Neural progenitor cell (in vitro differentiated cells): Measurements from ENCODE around the gene BTBD9. TPM values are rescaled to one million over a fixed set of nuclear protein-coding genes. Genes with fewer than 3 reads are reported as not detected.

Experiments used
- DNase-seq: peaks from one replicate; pipeline ENCODE4 v3.0.0-alpha.2; 2016; ENCODE audit warnings: low spot score
- H2AFZ ChIP-seq: fragments of 200-600 bp; sonication (generic); replicated peaks from 2 replicates; pipeline ENCODE4 v1.6.1; 2016; ENCODE audit warnings: antibody characterized with exemption
- H3F3A ChIP-seq: fragments of 200-600 bp; sonication (generic); 2 replicates; pipeline ENCODE4 v1.6.1; 2016; ENCODE audit warnings: antibody characterized with exemption, low read depth
- H3K27ac ChIP-seq: fragments of 200-600 bp; sonication (generic); 2 replicates; pipeline ENCODE4 v1.5.1; 2016; ENCODE audit warnings: mild to moderate bottlenecking
- H3K27me3 ChIP-seq: fragments of 200-600 bp; sonication (generic); 2 replicates; pipeline ENCODE4 v1.6.1; 2016; ENCODE audit warnings: mild to moderate bottlenecking, moderate library complexity
- H3K36me3 ChIP-seq: fragments of 200-600 bp; sonication (generic); 2 replicates; pipeline ENCODE4 v1.5.1; 2016
- H3K4me1 ChIP-seq: fragments of 200-600 bp; sonication (generic); 2 replicates; pipeline ENCODE4 v1.6.1; 2016; ENCODE audit warnings: mixed run types
- H3K4me2 ChIP-seq: fragments of 200-600 bp; sonication (generic); 2 replicates; pipeline ENCODE4 v1.6.1; 2016
- H3K4me3 ChIP-seq: fragments of 200-600 bp; sonication (generic); 2 replicates; pipeline ENCODE4 v1.5.1; 2016
- H3K79me2 ChIP-seq: fragments of 200-600 bp; sonication (generic); 2 replicates; pipeline ENCODE4 v1.6.1; 2016; ENCODE audit warnings: low read depth
- H3K9ac ChIP-seq: fragments of 200-600 bp; sonication (generic); 2 replicates; pipeline ENCODE4 v1.6.1; 2016
- H3K9me3 ChIP-seq: fragments of 200-600 bp; sonication (generic); 2 replicates; pipeline ENCODE4 v1.5.1; 2016; ENCODE audit warnings: low read depth
- H4K20me1 ChIP-seq: fragments of 200-600 bp; sonication (generic); 2 replicates; pipeline ENCODE4 v1.6.1; 2016; ENCODE audit warnings: low read depth
- H3K27ac Mint-ChIP-seq: 3 replicates; pipeline ENCODE4 v1.8.0; 2021; ENCODE audit warnings: mixed read lengths
- H3K27me3 Mint-ChIP-seq: 2 replicates; pipeline ENCODE4 v1.8.0; 2022; ENCODE audit warnings: low read depth, mild to moderate bottlenecking, inconsistent platforms, moderate library complexity, mixed read lengths; ENCODE audit not compliant: insufficient read depth
- H3K36me3 Mint-ChIP-seq: 3 replicates; pipeline ENCODE4 v1.8.0; 2021; ENCODE audit warnings: mixed read lengths
- H3K4me1 Mint-ChIP-seq: 3 replicates; pipeline ENCODE4 v1.8.0; 2021; ENCODE audit warnings: mixed read lengths
- H3K4me3 Mint-ChIP-seq: 3 replicates; pipeline ENCODE4 v1.8.0; 2021; ENCODE audit warnings: mild to moderate bottlenecking, moderate library complexity, mixed read lengths
- H3K9me3 Mint-ChIP-seq: 3 replicates; pipeline ENCODE4 v1.8.0; 2020; ENCODE audit warnings: mixed read lengths
- CTCF ChIP-seq: fragments of 200-600 bp; sonication (generic); IDR thresholded peaks from 2 replicates; pipeline ENCODE4 v1.5.1; 2017; ENCODE audit warnings: antibody characterized with exemption, mild to moderate bottlenecking
- EZH2 ChIP-seq: fragments of 200-600 bp; sonication (generic); IDR thresholded peaks from 2 replicates; pipeline ENCODE4 v1.6.1; 2017; ENCODE audit warnings: antibody characterized with exemption, mild to moderate bottlenecking, moderate library complexity
- EZH2phosphoT487 ChIP-seq: fragments of 200-600 bp; sonication (generic); IDR thresholded peaks from 2 replicates; pipeline ENCODE4 v1.6.1; 2017; ENCODE audit warnings: antibody characterized with exemption
- total RNA-seq: library from RNA; depleted of rRNA; stranded (reverse); fragments of >200 nt; gene quantifications from 2 replicates; pipeline ENCODE4 v1.2.3, GENCODE V29; 2015; ENCODE audit warnings: low replicate concordance

BTBD9 gene
- total RNA-seq, 1 donor from 2014 or later: 16.9 TPM

GRCh38 chr6:38150681-38151296, 488.9 kb downstream of the BTBD9 start:
- Mint-ChIP-seq H3K4me1 (peaks cover 56% of the 10 kb centered on the region), H3K27ac (no peak overlapping the region), H3K4me3 (no peak overlapping the region), H3K9me3 (no peaks in the 10 kb centered on the region), H3K27me3 (no peaks in the 10 kb centered on the region), H3K36me3 (peaks cover 14% of the 10 kb centered on the region)
- Histone ChIP-seq H3K4me1 (peaks cover 48% of the 10 kb centered on the region), H4K20me1 (peaks cover 76% of the 10 kb centered on the region), H3F3A (peaks cover 20% of the 10 kb centered on the region), H3K4me2 (peak overlapping the region; percentile 49), H2AFZ (no peak overlapping the region), H3K9ac (no peak overlapping the region), H3K27ac (no peak overlapping the region), H3K79me2 (peaks cover 33% of the 10 kb centered on the region), H3K27me3 (no peaks in the 10 kb centered on the region), H3K9me3 (no peaks in the 10 kb centered on the region), H3K36me3 (no peaks in the 10 kb centered on the region), H3K4me3 (no peak overlapping the region)
- no peak for DNase-seq
- TF ChIP-seq EZH2 (no peak), CTCF (no peak), EZH2phosphoT487 (no peak)

- H3K9me3 Mint-ChIP-seq: no peaks in the 10 kb centered on the region
- H4K20me1 ChIP-seq: peaks cover 82% of the 10 kb centered on the region
Observed at GRCh38 chr6:38150021-38150420, 489.7 kb downstream of the BTBD9 start.

DNA sequence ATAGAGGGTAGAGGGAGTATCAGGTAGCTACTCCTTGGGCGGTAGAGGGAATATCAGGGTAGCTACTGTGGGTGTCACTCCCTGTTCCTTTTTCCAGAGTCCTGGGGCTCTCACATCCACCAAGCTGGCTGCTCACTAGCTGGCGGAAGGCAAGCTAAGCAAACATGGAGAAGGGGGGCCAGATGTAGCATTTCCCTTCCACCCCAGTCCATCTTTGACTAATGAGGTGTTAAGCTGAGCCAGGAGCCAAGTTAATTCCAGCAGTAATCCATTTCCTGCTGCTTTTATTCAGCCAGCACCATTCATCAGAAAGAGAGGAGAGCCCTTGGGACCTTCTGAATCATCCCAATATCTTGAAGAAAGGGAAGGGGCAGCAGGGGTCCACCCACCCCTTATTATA, 490.2 kb downstream of the BTBD9 start:
- Histone ChIP-seq H3K4me3 (no peak overlapping the region), H4K20me1 (peaks cover 82% of the 10 kb centered on the region), H3K36me3 (no peaks in the 10 kb centered on the region), H3K9ac (no peak overlapping the region), H3K27ac (no peak overlapping the region), H3F3A (peaks cover 20% of the 10 kb centered on the region), H3K4me2 (peak overlapping the region; percentile 49), H3K27me3 (no peaks in the 10 kb centered on the region), H3K79me2 (peaks cover 33% of the 10 kb centered on the region), H3K9me3 (no peaks in the 10 kb centered on the region), H2AFZ (no peak overlapping the region), H3K4me1 (peaks cover 50% of the 10 kb centered on the region)
- peaks cover 14% of the 10 kb centered on the region for H3K36me3 Mint-ChIP-seq
- TF ChIP-seq CTCF: no peak
- TF ChIP-seq EZH2phosphoT487: no peak
- TF ChIP-seq EZH2: no peak
- DNase-seq: peak; percentile 75
- no peaks in the 10 kb centered on the region for H3K27me3 Mint-ChIP-seq
- no peaks in the 10 kb centered on the region for H3K9me3 Mint-ChIP-seq
- H3K27ac Mint-ChIP-seq: no peak overlapping the region
- peak overlapping the region; percentile 4 for H3K4me3 Mint-ChIP-seq
- H3K4me1 Mint-ChIP-seq: peaks cover 61% of the 10 kb centered on the region

More at GRCh38 chr6:38150021-38150420, 489.7 kb downstream of the BTBD9 start:
- Mint-ChIP-seq H3K4me1 (peaks cover 63% of the 10 kb centered on the region), H3K4me3 (no peak overlapping the region), H3K27me3 (no peaks in the 10 kb centered on the region), H3K36me3 (peaks cover 14% of the 10 kb centered on the region), H3K27ac (no peak overlapping the region)
- DNase-seq: no peak
- peaks cover 33% of the 10 kb centered on the region for H3K79me2 ChIP-seq
- H3K9ac ChIP-seq: no peak overlapping the region
- H3K36me3 ChIP-seq: no peaks in the 10 kb centered on the region
- peak overlapping the region; percentile 49 for H3K4me2 ChIP-seq
- no peak overlapping the region for H3K27ac ChIP-seq
- TF ChIP-seq EZH2phosphoT487 (no peak), CTCF (no peak), EZH2 (no peak)
- peaks cover 20% of the 10 kb centered on the region for H3F3A ChIP-seq
- H3K27me3 ChIP-seq: no peaks in the 10 kb centered on the region
- no peak overlapping the region for H2AFZ ChIP-seq
- peaks cover 48% of the 10 kb centered on the region for H3K4me1 ChIP-seq
- no peaks in the 10 kb centered on the region for H3K9me3 ChIP-seq
- H3K4me3 ChIP-seq: no peak overlapping the region
